Activated CD8-positive, alpha-beta memory T cell treated with anti-CD3 and anti-CD28 coated beads for 4 hours (primary cell): ENCODE results near the gene MAN2B2.
A peak's percentile ranks its signal among the peaks of the same experiment; 100 is the strongest.
"Not testable (repeated sequence)": the region's sequence is repeated elsewhere in the genome, so short reads cannot be mapped to it uniquely, and the experiment has no call there.

Experiments used
- DNase-seq, 2 donors: peaks; one replicate each; pipeline ENCODE4 v3.0.0-alpha.2; 2020; ENCODE audit warnings: low read depth in 2 of 2

MAN2B2 gene

DNA sequence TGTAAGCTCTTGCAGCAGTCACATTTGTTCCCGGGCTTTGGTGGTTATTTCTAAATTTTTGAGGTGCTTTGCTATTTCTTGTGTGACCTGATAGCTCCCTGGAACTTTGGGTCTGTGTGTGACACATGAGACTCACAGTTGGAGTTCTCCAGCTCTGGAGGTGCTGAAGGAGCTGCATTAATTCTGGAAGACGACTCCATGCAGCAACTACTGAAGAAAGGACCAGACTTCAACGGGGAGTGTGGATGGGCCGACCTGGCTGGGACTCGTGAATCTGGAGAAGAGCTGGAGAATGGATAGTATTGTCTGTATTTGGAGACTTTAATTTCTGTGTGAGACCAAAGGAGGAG, 67.0 kb downstream of the MAN2B2 start:
- no peak for DNase-seq

DNA sequence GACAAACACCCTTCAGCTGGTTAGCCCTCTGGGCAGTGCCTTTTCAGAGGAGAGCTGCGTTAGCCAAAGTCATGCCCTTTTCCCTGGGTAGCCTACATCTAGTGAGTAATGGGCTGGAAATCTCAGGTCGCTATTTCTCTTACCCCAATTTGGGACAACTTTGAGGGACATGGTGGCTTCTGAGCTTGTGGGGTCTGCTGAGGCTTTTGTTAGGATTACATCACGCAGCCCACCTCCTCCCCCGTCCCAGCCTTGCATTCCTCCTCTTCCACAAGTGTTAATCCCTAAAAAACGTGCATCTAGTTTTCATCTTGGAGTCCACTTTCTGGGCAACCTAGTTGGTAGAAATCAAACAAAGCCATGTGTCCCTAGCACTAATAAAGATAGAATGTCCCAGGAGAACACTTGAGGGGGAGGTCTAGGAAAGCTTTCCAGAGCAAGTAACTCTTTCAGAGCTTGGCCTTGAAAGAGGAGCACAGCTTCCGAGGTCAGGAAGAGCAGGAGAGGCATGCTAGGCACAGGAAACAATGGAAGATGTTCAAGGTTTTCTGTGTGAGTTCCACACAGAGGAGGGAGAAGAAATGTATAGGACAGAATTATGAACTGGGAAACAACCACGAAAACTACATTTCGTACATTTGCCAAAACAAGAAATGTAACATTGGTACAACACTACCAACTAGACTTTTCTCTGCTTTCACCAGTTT, 68.3 kb downstream of the MAN2B2 start:
- no peak for DNase-seq

DNA sequence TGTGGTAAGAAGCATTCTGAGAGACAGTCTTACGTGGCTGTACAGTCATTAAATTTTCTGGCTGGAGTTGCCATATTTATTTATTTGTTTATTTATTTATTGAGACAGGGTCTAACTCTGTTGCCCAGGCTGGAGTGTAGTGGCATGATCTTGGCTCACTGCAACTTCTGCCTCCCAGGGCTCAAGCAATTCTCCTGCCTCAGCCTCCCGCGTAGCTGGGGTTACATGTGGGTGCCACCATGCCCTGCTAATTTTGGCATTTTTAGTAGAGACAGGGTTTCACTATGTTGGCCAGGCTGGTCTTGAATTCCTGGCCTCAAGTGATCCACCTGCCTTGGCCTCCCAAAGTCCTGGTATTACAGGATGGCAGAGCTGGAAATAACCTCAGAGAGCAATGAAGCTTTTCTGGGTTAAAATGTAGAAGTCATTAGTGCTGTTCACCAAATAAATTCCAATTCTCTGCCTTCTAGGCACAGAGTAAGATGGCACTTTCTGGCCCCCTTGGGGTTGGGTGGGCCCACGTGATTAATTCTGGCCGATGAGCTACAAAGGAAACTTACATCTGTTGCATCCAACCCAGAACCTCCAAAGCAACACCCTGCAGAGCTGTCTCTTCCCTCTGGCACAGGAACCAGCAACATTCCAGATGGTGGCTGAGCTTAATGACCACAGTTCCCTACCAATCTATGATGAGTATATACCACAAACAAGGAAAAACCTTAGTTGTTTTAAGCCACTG, 70.0 kb downstream of the MAN2B2 start:
- DNase-seq, result no peak

DNA sequence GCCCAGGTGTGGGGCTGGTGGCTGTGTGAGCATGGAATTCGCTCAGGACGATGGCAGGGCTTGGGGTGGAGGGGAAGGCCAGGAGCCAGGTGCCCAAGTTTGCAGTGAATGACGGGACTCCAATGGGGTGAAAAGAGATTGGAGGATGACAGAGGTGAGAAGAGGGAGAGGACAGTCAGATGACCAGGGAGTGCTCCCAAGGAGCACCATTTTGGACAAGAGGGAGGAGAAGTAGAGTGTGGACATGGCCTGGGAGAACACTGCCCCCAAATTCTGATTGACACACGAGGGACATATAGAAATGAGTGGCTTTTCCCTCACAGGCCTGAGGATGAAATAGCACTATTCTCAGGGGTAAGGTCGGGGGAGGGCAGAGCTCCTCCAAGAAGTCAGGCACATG, 72.2 kb downstream of the MAN2B2 start:
- DNase-seq, result no peak

DNA sequence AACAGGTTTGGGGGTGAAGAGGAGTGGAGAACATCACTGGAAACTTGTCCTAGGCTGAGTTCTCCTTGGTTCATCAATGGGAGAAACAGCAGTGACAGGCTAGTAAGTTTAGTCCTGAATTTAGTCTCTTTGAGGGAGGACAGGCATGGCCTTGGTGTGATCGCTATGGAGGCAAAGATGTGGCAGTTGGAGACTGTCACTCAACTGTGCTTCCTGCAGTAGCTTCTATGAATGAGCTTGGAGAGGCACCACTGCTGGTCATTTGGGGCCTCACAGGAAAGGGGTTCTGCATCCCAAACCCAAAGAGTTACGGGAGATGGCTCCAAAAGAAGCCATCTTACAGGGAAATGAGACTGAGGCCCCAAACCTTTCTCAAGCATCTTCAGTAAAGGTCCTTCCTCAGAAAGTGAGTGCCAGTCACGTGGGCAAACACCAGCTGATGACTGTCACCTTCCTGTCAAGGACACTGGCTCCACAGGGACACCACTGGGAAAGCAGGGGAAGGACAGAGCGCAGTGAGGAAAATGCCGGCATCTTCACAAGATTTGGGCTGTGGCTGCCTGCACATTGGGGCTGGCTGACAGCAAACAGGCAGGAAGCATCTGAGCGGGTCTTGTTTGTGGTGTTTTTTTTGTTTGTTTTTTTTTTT, 72.7 kb downstream of the MAN2B2 start:
- DNase-seq, result no peak

DNA sequence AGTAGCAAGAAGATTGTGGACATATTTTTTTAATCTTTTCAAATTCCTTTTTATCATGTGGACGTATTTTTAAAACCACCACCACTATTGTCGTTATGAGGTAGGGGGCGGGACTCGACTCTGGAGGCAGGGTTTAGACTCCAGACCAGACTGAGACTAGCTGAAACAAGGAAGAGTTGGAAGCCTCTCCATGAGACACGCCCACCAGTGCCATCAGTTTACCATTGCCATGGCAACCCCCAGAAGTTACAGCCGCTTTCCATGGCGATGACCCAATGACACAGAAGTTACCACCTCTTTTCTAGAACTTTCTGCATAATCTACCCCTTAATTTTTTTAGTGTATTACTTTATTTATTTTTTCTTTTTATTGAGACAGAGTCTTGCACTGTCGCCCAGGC, 74.2 kb downstream of the MAN2B2 start:
- DNase-seq, result no peak

DNA sequence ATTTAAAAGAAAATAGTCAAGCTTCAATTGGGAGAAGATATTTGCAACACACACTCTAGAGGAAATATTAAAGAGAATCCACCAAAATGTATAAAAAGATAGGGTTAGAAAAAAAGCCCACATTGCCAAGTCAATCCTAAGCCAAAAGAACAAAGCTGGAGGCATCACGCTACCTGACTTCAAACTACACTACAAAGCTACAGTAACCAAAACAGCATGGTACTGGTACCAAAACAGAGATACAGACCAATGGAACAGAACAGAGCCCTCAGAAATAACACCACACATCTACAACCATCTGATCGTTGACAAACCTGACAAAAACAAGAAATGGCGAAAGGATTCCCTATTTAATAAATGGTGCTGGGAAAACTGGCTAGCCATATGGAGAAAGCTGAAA, 79.2 kb downstream of the MAN2B2 start:
- not testable (repeated sequence) for DNase-seq

DNA sequence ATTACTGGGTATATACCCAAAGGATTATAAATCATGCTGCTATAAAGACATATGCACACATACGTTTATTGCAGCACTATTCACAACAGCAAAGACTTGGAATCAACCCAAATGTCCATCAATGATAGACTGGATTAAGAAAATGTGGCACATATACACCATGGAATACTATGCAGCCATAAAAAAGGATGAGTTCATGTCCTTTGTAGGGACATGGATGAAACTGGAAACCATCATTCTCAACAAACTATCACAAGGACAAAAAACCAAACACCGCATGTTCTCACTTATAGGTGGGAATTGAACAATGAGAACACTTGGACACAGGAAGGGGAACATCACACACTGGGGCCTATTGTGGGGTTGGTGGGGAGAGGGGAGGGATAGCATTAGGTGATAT, 80.3 kb downstream of the MAN2B2 start:
- not testable (repeated sequence) for DNase-seq

DNA sequence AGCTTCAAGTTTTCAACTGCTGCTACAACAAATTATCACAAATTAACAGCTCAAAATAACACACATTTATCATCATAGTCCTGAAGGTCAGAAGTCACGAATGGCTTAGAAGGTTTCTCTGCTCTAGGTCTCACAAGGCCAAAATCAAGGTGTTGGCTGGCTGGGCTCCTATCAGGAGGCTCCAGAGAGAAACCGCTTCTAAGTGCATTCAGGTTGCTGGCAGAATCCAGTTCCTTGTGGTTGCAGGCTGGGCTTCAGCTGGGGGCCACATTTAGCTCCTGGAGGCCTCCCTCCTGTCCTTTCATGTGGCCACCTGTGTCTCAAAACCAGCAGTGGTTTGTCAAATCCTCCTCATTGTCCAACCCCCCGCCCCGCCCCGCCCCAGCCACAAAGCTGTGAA, 80.9 kb downstream of the MAN2B2 start:
- no peak for DNase-seq

DNA sequence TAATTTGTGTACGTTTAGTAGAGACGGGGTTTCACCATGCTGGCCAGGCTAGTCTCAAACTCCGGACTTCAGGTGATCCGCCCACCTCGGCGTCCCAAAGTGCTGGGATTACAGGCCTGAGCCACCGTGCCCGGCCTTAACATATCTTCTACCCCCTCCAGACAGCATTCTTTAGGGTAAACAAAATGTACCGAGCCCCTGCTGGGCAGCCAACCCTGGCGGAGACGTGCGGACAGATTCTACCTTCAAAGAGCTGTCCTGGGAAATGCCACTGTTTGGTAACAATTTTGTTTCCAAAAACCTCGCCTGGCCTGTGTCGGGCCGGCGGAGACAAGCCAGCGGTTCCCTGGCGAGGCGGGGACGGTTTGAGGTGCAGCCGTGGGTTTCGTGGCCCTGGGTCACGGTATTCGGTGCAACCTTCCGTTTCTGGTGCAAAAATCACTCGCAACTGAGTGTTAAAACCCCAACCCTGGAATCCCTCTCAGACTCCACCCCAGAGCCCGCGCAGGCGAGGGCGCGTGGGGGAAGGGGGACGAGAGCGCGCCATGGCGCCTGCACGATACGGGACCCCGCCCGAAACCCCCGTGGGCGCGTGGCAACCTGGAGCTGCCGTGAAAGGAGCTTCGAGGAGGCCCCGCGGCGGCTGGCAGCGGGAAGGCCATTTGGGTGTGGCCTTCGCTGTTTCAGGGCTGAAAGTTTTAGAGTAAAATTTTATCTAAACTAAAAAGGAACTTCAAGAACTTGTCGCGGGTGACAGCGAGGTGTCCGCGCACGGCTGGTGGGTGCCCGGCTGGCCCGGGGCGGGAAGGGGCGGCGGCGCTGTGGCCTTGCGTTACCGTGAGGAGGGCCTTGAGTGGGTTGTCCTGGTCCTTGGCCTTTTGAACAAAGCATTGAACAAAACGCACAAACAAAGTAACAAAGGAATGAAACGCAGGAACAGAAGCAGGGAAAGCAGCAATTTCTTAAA, 82.5 kb downstream of the MAN2B2 start:
- DNase-seq, result no peak

DNA sequence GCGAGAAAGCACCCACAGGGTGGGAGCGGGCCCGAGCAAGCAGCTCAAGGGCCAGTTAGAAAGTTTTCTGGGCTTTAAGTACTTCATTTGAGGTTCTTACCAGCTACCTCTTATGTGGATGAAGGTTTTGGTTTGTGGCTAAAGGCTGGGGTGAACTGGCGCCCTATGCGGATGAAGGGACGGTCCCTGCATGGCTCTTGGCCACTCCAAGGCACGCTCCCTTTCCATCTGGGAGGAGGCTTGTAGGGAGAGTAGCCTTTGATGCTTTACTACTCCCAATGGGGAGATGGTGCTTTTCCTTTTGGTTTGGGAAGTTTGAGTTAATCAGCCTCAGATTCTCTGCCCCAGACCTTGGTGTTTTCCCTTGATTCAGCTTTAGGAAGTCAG, 83.2 kb downstream of the MAN2B2 start:
- DNase-seq, result no peak

DNA sequence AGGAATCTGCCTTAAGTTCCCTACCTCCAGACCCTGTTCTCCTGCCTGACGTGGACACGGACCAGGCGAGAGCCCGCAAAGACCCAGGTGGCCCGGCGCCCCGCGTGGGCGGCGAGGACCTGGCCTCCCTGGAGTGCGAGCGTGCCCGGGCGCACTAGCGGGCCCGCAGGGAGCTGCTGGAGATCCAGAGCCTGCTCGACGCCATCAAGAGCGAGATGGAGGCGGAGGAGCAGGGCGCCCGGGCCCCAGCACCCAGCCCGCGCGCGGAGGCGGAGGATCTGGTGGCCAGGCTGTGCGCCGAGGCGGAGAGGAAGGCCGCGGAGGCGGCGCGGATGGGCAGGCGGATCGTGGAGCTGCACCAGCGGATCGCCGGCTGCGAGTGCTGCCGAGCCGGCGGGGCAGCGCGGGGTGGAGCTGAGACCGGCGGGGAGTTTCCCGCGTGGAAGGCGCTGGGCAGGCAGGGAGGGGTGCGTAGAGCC, 83.6 kb downstream of the MAN2B2 start:
- peak in 1 of 2 donors; percentile 27 for DNase-seq

DNA sequence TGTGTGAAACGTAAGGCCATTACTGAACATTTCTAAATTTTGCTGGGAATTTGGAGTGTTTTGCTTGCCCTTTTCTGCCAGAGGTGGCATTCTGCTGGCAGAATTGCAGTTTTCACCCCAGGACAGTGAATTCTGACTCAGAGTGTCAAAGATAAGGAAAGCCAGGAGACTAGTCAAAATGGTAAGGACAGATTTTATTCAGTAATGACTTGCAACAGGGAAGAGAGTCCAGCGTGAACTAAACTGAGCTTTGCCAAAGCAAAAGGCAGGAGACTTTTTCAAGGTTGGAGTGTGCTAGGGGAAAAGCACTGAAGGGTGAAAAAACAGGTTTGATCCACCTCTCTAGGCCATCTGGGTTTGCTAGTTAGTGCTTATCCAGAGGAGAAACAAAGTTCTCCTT, 84.9 kb downstream of the MAN2B2 start:
- no peak for DNase-seq

DNA sequence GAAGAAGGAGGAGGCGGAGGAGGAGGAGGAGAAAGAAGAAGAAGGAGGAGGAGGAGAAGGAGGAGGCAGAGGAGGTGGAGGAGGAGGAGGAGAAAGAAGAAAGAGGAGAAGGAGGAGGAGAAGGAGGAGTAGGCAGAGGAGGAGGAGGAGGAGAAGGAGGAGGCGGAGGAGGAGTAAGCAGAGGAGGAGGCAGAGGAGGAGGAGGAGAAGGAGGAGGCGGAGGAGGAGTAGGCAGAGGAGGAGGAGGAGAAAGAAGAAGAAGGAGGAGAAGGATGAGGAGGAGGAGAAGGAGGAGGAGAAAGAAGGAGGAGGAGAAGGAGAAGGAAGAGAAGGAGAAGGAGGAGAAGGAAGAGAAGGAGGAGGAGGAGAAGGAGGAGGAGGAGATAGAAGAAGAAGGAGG, 85.4 kb downstream of the MAN2B2 start:
- no peak for DNase-seq

DNA sequence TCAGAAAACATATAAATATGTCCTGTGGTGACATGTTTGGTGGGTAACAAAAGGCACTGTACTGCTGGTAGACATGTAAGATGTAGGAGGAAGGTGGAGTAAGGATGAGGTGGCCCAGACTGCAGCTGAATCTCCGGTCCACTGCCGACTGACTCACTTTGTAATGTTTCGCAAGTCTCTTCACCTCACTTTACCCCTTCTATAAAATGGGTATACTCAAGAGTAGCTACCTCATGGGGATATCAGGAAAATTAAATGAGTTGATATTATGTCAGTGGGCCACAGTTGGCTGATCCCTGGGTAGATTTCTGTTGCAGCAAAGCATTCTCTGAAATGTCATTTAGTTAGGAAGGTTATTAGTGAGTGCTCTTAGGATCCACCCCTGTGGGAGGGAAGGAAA, 87.6 kb downstream of the MAN2B2 start:
- no peak for DNase-seq

DNA sequence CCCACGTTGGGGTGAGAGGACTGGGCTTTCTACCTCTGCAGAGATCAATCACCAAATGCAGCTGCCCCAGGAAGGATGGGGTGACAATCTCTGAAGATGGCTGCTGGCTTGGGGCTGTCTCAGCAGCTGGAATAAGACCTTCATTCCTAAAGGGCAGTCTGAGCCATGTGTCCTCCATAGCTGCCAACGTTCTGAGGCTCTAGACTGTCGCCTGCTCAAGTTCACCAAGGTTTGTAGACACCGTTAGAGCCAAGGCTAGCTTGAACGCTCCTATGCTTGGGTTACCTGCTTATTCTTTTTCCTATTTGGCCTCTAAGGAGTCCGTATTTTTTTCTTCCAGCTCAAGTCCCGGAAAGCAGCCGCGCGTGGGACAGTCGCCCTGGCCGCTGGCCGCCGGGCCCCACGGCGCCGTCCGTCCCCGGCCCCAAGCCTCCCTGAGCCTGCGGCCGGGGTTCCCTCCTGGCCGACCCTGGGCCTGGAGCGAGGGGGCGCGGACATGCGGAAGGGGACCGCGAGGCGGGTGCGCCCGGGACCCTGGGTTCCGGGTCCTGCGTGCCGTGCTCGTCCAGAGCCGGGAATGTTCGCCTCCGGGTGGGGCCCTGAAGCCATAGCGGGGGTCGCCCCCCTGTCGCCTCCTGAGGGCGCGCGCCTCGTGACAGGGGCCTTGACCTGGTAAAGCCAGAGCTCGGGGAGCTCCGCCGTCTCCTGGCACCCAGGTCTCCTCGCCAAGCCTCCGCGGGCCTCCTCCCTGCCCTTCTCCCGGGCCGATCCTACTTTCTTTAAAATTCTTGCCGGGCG, 88.8 kb downstream of the MAN2B2 start:
- no peak for DNase-seq

DNA sequence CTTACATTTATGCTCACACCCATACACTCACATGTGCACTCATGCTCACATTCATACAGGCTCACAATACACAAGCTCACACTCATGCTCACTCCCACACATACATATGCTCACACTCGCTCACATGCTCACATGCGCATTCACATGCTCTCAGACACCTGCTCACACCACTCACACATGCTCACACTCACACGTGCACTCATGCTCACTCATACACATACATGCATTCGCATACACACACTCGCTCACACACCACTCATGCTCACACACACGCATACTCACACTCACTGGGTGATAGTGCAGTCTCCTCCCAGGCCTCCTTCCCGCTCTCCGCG, 90.3 kb downstream of the MAN2B2 start:
- DNase-seq, result no peak

DNA sequence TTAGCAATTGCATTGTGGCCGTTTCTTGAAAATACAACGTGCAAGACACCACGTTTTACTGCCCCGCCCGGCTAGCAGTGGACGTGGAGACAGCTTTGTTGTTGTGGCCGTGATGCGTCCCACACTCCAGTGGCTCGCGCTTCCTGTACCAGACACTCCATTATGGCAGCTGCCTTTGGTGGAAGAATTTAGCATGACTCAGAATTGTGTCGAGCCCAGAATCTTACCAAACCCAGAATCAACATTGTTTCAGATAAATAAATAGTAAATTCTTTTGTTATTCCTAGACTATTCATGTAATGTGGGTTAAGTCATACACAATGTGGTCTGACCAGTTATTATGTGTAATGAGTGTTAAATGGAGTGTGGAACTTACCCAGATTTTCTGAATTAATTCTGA, 93.4 kb downstream of the MAN2B2 start:
- DNase-seq, result no peak

DNA sequence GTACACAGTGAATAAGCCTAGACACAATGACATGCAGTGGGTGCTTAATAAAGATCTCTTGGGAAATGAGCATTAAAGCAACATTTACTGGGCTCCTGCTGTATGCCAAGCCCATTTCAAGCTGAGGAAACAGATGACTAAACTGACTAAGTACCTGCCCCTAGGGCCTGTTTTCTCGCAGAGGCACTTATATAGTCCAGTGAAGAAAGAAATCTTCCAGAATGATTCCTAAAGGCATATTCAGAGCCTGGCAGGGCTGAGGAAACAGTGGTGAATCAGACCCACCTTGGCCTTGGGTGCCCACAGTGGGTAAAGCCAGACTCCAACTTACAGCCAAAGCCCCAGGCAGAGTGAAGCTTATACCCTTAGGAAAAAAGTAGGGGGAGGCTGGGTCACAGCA, 96.7 kb downstream of the MAN2B2 start:
- no peak for DNase-seq

DNA sequence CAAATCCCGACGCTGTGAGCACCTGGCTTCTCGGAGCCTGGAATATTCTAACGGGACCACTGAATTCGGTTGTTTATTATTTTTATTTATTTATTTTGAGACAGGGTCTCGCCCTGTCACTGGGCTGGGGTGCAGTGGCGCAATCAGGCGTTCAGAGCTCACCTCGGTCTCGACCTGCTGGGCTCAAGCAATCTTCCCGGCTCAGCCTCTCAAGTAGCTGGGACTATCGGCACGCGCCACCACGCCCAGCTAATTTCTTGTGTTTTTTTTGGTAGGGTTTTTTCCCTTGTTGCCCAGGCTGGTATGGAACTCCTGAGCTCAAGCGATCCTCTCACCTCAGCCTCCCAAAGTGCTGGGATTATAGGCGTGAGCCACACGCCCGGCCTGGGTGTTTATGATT, 97.1 kb downstream of the MAN2B2 start:
- no peak for DNase-seq

DNA sequence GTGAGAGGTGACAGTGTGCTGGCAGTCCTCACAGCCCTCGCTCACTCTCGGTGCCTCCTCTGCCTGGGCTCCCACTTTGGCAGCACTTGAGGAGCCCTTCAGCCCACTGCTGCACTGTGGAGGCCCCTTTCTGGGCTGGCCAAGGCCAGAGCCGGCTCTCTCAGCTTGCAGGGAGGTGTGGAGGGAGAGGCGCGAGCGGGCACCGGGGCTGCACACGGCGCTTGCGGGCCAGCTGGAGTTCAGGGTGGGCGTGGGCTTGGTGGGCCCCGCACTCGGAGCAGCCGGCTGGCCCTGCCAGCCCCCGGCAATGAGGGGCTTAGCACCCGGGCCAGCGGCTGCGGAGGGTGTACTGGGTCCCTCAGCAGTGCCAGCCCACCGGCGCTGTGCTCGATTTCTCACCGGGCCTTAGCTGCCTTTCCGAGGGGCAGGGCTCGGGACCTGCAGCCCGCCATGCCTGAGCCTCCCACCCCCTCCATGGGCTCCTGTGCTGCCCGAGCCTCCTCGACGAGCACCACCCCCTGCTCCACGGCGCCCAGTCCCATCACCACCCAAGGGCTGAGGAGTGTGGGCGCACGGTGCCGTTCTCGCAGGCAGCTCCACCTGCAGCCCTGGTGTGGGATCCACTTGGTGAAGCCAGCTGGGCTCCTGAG, 97.7 kb downstream of the MAN2B2 start:
- DNase-seq, result not testable (repeated sequence)
